VCaP (cell line): ENCODE results near the gene OSBPL3.
A peak's percentile ranks its signal among the peaks of the same experiment; 100 is the strongest.

Experiments
- H3K27ac ChIP-seq: fragments of 450-650 bp; 2 replicates; pipeline ENCODE4 v1.5.1; 2017
- TF ChIP-seq, protein P1 (sequence below): fragments of 450-650 bp; conservative IDR thresholded peaks from 2 replicates; pipeline ENCODE4 v1.5.1; 2017; ENCODE audit warnings: mild to moderate bottlenecking, moderate library complexity

Gene OSBPL3

DNA sequence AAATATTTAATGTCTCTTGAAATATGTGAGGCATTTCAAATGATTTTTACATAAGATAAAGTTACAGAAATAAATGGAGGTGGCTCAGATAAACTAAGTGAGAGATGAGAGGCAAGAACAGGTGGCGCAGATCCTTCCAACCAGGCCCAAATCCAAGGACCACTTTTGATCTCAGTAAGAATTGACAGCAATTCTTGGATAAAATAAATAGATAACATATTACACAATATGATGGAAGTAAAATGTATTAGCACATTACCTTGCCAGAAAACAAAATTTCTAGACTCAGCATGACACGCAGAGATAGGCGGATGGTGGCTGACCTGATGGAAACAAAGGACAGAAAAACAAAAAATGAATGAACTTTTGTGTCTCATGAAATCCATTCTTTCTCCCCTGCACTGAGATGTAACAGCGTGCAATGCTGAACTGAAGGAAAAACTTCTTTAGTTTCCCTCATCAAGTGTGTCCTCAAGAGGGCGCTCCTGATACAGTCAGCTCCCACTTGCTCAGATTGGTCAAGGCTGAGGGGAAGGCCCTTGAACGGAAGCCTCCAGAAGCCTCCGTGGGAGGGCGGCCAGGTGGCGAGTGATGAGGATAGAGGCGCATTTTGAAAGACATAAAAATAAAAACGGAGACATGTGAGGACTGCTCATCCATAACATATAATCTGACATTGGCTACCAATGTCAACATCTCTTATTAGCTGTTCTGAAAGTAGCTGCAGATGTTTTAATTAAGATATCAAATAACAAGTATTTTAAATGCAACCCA, 159.9 kb downstream of the OSBPL3 start:
- H3K27ac ChIP-seq = peak overlapping the region; percentile 82
- TF ChIP-seq, protein P1, sequence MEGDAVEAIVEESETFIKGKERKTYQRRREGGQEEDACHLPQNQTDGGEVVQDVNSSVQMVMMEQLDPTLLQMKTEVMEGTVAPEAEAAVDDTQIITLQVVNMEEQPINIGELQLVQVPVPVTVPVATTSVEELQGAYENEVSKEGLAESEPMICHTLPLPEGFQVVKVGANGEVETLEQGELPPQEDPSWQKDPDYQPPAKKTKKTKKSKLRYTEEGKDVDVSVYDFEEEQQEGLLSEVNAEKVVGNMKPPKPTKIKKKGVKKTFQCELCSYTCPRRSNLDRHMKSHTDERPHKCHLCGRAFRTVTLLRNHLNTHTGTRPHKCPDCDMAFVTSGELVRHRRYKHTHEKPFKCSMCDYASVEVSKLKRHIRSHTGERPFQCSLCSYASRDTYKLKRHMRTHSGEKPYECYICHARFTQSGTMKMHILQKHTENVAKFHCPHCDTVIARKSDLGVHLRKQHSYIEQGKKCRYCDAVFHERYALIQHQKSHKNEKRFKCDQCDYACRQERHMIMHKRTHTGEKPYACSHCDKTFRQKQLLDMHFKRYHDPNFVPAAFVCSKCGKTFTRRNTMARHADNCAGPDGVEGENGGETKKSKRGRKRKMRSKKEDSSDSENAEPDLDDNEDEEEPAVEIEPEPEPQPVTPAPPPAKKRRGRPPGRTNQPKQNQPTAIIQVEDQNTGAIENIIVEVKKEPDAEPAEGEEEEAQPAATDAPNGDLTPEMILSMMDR = peak; percentile 92

GRCh38 chr7:24817339-24817738, 162.6 kb downstream of the OSBPL3 start:
- no peak overlapping the region for H3K27ac ChIP-seq

DNA sequence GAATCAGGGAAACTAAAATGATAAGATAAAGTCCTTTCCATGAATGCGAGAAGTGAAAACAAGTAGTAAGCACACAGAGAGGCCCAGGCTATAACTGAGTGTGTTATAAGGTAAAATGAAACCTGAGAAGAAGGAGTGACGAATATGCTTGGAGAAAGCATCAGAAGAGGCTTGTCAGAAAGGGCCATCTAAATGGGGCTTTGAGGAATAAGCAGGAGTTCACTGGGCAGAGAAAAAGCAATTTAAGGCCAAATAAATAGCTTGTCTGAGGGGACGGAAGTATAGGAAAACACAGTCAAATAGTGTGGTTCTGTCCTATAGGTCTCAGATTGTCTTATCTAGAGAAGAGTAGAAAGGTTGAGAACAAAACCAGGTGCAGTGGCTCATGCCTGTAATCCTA, 163.1 kb downstream of the OSBPL3 start:
- TF ChIP-seq, protein P1 = no peak
- no peak overlapping the region for H3K27ac ChIP-seq

More at GRCh38 chr7:24817339-24817738, 162.6 kb downstream of the OSBPL3 start:
- TF ChIP-seq, protein P1 = no peak

- no peak overlapping the region for H3K27ac ChIP-seq
Measured at GRCh38 chr7:24812305-24812945, 167.6 kb downstream of the OSBPL3 start.

DNA sequence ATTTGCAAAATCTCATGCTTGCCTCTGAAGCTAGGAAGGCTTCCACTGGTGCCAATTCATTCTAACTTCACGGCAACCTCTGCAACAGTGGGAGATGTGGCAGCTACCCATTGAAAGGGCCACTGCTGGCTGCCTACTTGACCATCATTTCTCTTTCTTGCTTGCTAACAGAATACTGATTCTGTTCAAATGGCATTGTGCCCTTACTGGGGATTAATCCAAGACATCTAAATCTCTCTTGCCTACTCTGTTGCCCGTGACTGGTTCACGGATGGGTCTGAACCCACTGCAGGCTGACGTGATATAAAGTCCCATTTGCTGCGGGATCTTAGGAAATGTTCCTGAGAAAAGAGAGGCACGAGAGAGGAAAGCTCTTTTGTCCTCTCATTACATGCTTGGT, 171.5 kb downstream of the OSBPL3 start:
- TF ChIP-seq, protein P1 = no peak
- H3K27ac ChIP-seq = no peak overlapping the region

More at GRCh38 chr7:24812305-24812945, 167.6 kb downstream of the OSBPL3 start:
- TF ChIP-seq, protein P1 = peak; percentile 89

DNA sequence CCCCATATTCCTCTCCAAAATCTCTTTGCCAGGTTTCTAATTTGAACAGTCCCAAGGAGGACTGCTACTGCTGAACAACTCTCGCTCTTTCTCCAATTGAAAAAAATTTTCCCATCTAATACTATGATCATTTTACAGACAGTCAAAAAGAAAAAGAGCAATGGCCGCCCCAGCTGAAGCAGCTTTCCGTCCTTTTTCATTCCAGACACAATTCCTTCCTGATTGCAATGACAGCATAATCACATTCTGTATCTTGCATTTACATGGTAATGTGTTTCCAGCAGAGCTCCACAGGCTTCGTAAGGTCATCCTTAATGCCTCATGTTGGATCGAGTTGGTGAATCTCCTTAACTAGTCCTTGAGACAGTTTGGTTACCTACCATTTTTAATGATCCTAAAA, 177.7 kb downstream of the OSBPL3 start:
- TF ChIP-seq, protein P1 = no peak
- no peak overlapping the region for H3K27ac ChIP-seq

DNA sequence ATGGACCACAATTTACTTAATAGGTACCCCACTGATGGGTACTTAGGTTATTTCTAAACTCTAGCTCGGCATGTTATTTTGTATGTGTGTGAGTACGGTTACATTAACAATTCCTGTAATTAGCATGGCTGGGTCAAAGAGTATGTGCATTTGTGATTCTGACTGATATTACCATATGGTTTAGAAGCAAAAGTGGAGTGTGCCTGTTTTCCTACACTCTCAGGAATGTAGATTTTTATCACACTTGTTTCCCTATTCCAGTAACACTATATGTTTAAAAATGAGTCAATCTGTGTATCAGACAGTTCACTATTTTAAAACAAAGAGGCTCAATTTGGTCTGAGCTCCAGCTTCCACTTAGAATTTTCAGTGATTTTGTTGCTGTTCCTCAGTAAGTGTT, 178.1 kb downstream of the OSBPL3 start:
- TF ChIP-seq, protein P1 = no peak
- no peak overlapping the region for H3K27ac ChIP-seq
